Ectodermal cell (in vitro differentiated cells): Measurements from ENCODE around the gene GSE1.

Experiments
- H3K27ac ChIP-seq: 2 replicates; pipeline ENCODE4 v1.7.0; 2013; ENCODE audit warnings: mild to moderate bottlenecking, low read depth, low read length; ENCODE audit not compliant: insufficient read depth, poor library complexity, severe bottlenecking
- H3K27me3 ChIP-seq: 2 replicates; pipeline ENCODE4 v1.7.0; 2013; ENCODE audit warnings: mild to moderate bottlenecking, low read length; ENCODE audit not compliant: insufficient read depth, control insufficient read depth, poor library complexity, severe bottlenecking
- H3K36me3 ChIP-seq: one replicate; pipeline ENCODE4 v1.7.0; 2013; ENCODE audit warnings: low read length; ENCODE audit not compliant: control insufficient read depth, insufficient read depth
- H3K4me1 ChIP-seq: one replicate; pipeline ENCODE4 v1.7.0; 2013; ENCODE audit warnings: low read length; ENCODE audit not compliant: control insufficient read depth, insufficient read depth
- H3K4me3 ChIP-seq: 2 replicates; pipeline ENCODE4 v1.7.0; 2013; ENCODE audit warnings: low read depth, low read length, control low read depth; ENCODE audit not compliant: insufficient read depth
- H3K9me3 ChIP-seq: 2 replicates; pipeline ENCODE4 v1.7.0; 2013; ENCODE audit warnings: mild to moderate bottlenecking, low read length, moderate library complexity; ENCODE audit not compliant: control insufficient read depth
- WGBS, 2 experiments: methylation state at CpG; one replicate each; pipeline ENCODE4 v1.1.7; 2013; ENCODE audit warnings: missing lambda C conversion rate in 2 of 2; 5-methylcytosine and 5-hydroxymethylcytosine counted together

Gene GSE1

GRCh38 chr16:85673529-85674417 is 60.7 kb downstream of the GSE1 start:
- Histone ChIP-seq H3K9me3 (no peaks in the 10 kb centered on the region), H3K27ac (no peak overlapping the region), H3K4me3 (no peak overlapping the region), H3K4me1 (no peaks in the 10 kb centered on the region), H3K36me3 (peaks cover 46% of the 10 kb centered on the region), H3K27me3 (no peaks in the 10 kb centered on the region)
- WGBS, 2 experiments: 95% methylated on average over 19 of the region's 19 CpGs

- no peaks in the 10 kb centered on the region for H3K4me1 ChIP-seq
- no peak overlapping the region for H3K4me3 ChIP-seq
- no peaks in the 10 kb centered on the region for H3K9me3 ChIP-seq
- peaks cover 51% of the 10 kb centered on the region for H3K36me3 ChIP-seq
- H3K27me3 ChIP-seq: no peaks in the 10 kb centered on the region
- 95 to 97% methylated on average over 4 of the region's 4 CpGs for WGBS, 2 experiments
- H3K27ac ChIP-seq: no peak overlapping the region
Measured at GRCh38 chr16:85674418-85674755, 61.3 kb downstream of the GSE1 start.

- peaks cover 50% of the 10 kb centered on the region for H3K36me3 ChIP-seq
- H3K4me3 ChIP-seq: no peak overlapping the region
- H3K27ac ChIP-seq: no peak overlapping the region
- WGBS, 2 experiments: 94 to 95% methylated on average over 6 of the region's 6 CpGs
- no peaks in the 10 kb centered on the region for H3K27me3 ChIP-seq
- H3K4me1 ChIP-seq: no peaks in the 10 kb centered on the region
- H3K9me3 ChIP-seq: no peaks in the 10 kb centered on the region
Measured at GRCh38 chr16:85674828-85675227, 61.7 kb downstream of the GSE1 start.

- H3K9me3 ChIP-seq: no peaks in the 10 kb centered on the region
- no peak overlapping the region for H3K4me3 ChIP-seq
- peaks cover 55% of the 10 kb centered on the region for H3K36me3 ChIP-seq
- H3K27ac ChIP-seq: no peak overlapping the region
- 85 to 89% methylated on average over 4 of the region's 4 CpGs for WGBS, 2 experiments
- H3K4me1 ChIP-seq: no peaks in the 10 kb centered on the region
- no peaks in the 10 kb centered on the region for H3K27me3 ChIP-seq
Measured at GRCh38 chr16:85675251-85675874, 62.2 kb downstream of the GSE1 start.

- Histone ChIP-seq H3K4me1 (no peaks in the 10 kb centered on the region), H3K36me3 (peaks cover 62% of the 10 kb centered on the region), H3K27ac (no peak overlapping the region), H3K9me3 (no peaks in the 10 kb centered on the region), H3K4me3 (no peak overlapping the region), H3K27me3 (no peaks in the 10 kb centered on the region)
- WGBS, 2 experiments: 93 to 97% methylated on average over 7 of the region's 7 CpGs
Measured at GRCh38 chr16:85676466-85676865, 63.3 kb downstream of the GSE1 start.

- Histone ChIP-seq H3K4me3 (no peak overlapping the region), H3K27ac (no peak overlapping the region), H3K4me1 (no peaks in the 10 kb centered on the region), H3K9me3 (no peaks in the 10 kb centered on the region), H3K36me3 (peaks cover 65% of the 10 kb centered on the region), H3K27me3 (no peaks in the 10 kb centered on the region)
- WGBS, 2 experiments: 92 to 94% methylated on average over 6 of the region's 6 CpGs
Measured at GRCh38 chr16:85677383-85677967, 64.4 kb downstream of the GSE1 start.

GRCh38 chr16:85678016-85678415 is 64.9 kb downstream of the GSE1 start:
- Histone ChIP-seq H3K27ac (no peak overlapping the region), H3K9me3 (no peaks in the 10 kb centered on the region), H3K27me3 (no peaks in the 10 kb centered on the region), H3K4me1 (no peaks in the 10 kb centered on the region), H3K4me3 (no peak overlapping the region), H3K36me3 (peaks cover 65% of the 10 kb centered on the region)
- WGBS, 2 experiments: 84 to 86% methylated on average over 8 of the region's 8 CpGs

- Histone ChIP-seq H3K27me3 (no peaks in the 10 kb centered on the region), H3K9me3 (no peaks in the 10 kb centered on the region), H3K27ac (no peak overlapping the region), H3K4me1 (peaks cover 3% of the 10 kb centered on the region), H3K36me3 (peaks cover 59% of the 10 kb centered on the region), H3K4me3 (no peak overlapping the region)
- 95% methylated on average over 5 of the region's 5 CpGs for WGBS, 2 experiments
Measured at GRCh38 chr16:85678821-85679220, 65.7 kb downstream of the GSE1 start.

- no peaks in the 10 kb centered on the region for H3K9me3 ChIP-seq
- peaks cover 56% of the 10 kb centered on the region for H3K36me3 ChIP-seq
- peaks cover 3% of the 10 kb centered on the region for H3K4me1 ChIP-seq
- H3K27me3 ChIP-seq: no peaks in the 10 kb centered on the region
- H3K4me3 ChIP-seq: no peak overlapping the region
- no peak overlapping the region for H3K27ac ChIP-seq
- 93 to 94% methylated on average over 6 of the region's 6 CpGs for WGBS, 2 experiments
Measured at GRCh38 chr16:85679870-85680269, 66.7 kb downstream of the GSE1 start.

- Histone ChIP-seq H3K4me1 (peaks cover 3% of the 10 kb centered on the region), H3K9me3 (no peaks in the 10 kb centered on the region), H3K36me3 (peaks cover 57% of the 10 kb centered on the region), H3K27ac (no peak overlapping the region), H3K4me3 (no peak overlapping the region), H3K27me3 (no peaks in the 10 kb centered on the region)
- 94 to 96% methylated on average over 6 of the region's 6 CpGs for WGBS, 2 experiments
Measured at GRCh38 chr16:85680352-85680944, 67.3 kb downstream of the GSE1 start.
